GM12878 (cell line): ENCODE results near the gene ESR2. TPM values are rescaled to one million over a fixed set of nuclear protein-coding genes. Genes with fewer than 3 reads are reported as not detected.

Source experiments
- ATAC-seq: fragments of 200-7000 bp; cut with Tn5 transposase; 3 replicates; pipeline ENCODE4 v1.9.1; 2020; ENCODE audit warnings: mild to moderate bottlenecking, moderate library complexity
- BruUV-seq: library from RNA; stranded (reverse); fragments of 400-500 nt; replicated peaks from 2 replicates; lab custom pipeline; 2021; lab: Mats Ljungman, UMichigan
- CTCF ChIA-PET: fragments of 300-600 bp; sonication (Branson Sonifier 250); formaldehyde crosslinking; extraction: SDS; loops from one replicate; lab custom pipeline; 2021; ENCODE audit warnings: inconsistent platforms; lab: Yijun Ruan, JAX
- POLR2A ChIA-PET: fragments of 350-600 bp; formaldehyde crosslinking; extraction: SDS; loops from one replicate; lab custom pipeline; 2021; ENCODE audit warnings: inconsistent platforms; lab: Charles Lee
- RAD21 ChIA-PET: fragments of 300-600 bp; sonication (Branson Sonifier 250); formaldehyde crosslinking; loops from one replicate; lab custom pipeline; 2023; ENCODE audit warnings: antibody characterized with exemption; ENCODE audit not compliant: unreplicated experiment; lab: Charles Lee
- SMC1A ChIA-PET: fragments of 300-600 bp; sonication (Branson Sonifier 250); formaldehyde crosslinking; loops from one replicate; lab custom pipeline; 2023; ENCODE audit not compliant: unreplicated experiment, uncharacterized antibody; lab: Charles Lee
- DNase-seq: peaks from one replicate; pipeline ENCODE4 v3.0.0-alpha.2; 2011; ENCODE audit warnings: low read depth, low spot score
- FAIRE-seq: peaks from 3 replicates; lab custom pipeline; 2011; peaks lifted over from hg19 to GRCh38; lab: Jason Lieb, UNC
- H2AFZ ChIP-seq: 2 replicates; pipeline ENCODE4 v1.6.0; 2011; ENCODE audit warnings: low read depth, low read length, control low read depth; ENCODE audit not compliant: control insufficient read depth
- H3K27ac ChIP-seq: 2 replicates; pipeline ENCODE4 v1.5.1; 2011; ENCODE audit warnings: control low read depth; ENCODE audit not compliant: control insufficient read depth, insufficient read depth
- H3K27me3 ChIP-seq, 2 experiments: replicated peaks in 1 of 2; 2 replicates each; pipeline versions ENCODE4 v1.6.0 to v1.6.1; 2011; ENCODE audit warnings: low read length in 1 of 2; ENCODE audit not compliant: control insufficient read depth in 2 of 2, insufficient read depth in 2 of 2
- H3K36me3 ChIP-seq, 2 experiments: 2 replicates each; pipeline ENCODE4 v1.5.1; 2011; ENCODE audit warnings: low read length in 1 of 2; ENCODE audit not compliant: control insufficient read depth in 2 of 2, insufficient read depth in 2 of 2
- H3K4me1 ChIP-seq: 2 replicates; pipeline ENCODE4 v1.6.1; 2011; ENCODE audit warnings: mild to moderate bottlenecking, low read length, moderate library complexity, mixed read lengths; ENCODE audit not compliant: control insufficient read depth, insufficient read depth
- H3K4me2 ChIP-seq: 2 replicates; pipeline ENCODE4 v1.6.0; 2011; ENCODE audit warnings: control low read depth; ENCODE audit not compliant: control insufficient read depth, insufficient read depth
- H3K4me3 ChIP-seq: fragments of 200-600 bp; sonication (generic); 2 replicates; pipeline ENCODE4 v1.5.1; 2016
- H3K79me2 ChIP-seq: 2 replicates; pipeline ENCODE4 v1.6.0; 2011; ENCODE audit warnings: low read length; ENCODE audit not compliant: control insufficient read depth, insufficient read depth
- H3K9ac ChIP-seq: 2 replicates; pipeline ENCODE4 v1.8.0; 2011; ENCODE audit warnings: low read length, control low read depth, mixed read lengths; ENCODE audit not compliant: control insufficient read depth, insufficient read depth
- H3K9me3 ChIP-seq: replicated peaks from 3 replicates; pipeline ENCODE4 v1.5.1; 2011; ENCODE audit warnings: mild to moderate bottlenecking, low read length; ENCODE audit not compliant: control insufficient read depth, insufficient read depth
- H4K20me1 ChIP-seq: 2 replicates; pipeline ENCODE4 v1.6.0; 2011; ENCODE audit not compliant: control insufficient read depth, insufficient read depth
- BCL11A ChIP-seq: IDR thresholded peaks from 2 replicates; pipeline ENCODE4 v1.6.1; 2011; ENCODE audit warnings: low read depth, low read length
- CBX3 ChIP-seq: fragments of 200-600 bp; sonication (generic); IDR thresholded peaks from 2 replicates; pipeline ENCODE4 v1.6.1; 2016; ENCODE audit warnings: low read depth, borderline replicate concordance
- FOXK2 ChIP-seq: fragments of 450-650 bp; IDR thresholded peaks from 2 replicates; pipeline ENCODE4 v1.6.1; 2017; ENCODE audit warnings: mild to moderate bottlenecking, moderate library complexity
- KAT2A ChIP-seq: conservative IDR thresholded peaks from 2 replicates; pipeline ENCODE4 v1.6.1; 2011; ENCODE audit warnings: low read depth, low read length; ENCODE audit not compliant: control insufficient read depth
- SUPT20H ChIP-seq: IDR thresholded peaks from 2 replicates; pipeline ENCODE4 v1.6.1; 2011; ENCODE audit warnings: low read depth, mild to moderate bottlenecking, low read length, moderate library complexity, borderline replicate concordance; ENCODE audit not compliant: control insufficient read depth
- TAF1 ChIP-seq: IDR thresholded peaks from 2 replicates; pipeline ENCODE4 v1.6.1; 2011; ENCODE audit warnings: mild to moderate bottlenecking, low read depth, low read length, borderline replicate concordance
- TCF7 ChIP-seq: IDR thresholded peaks from 2 replicates; pipeline ENCODE4 v1.6.1; 2014; ENCODE audit warnings: antibody characterized with exemption, borderline replicate concordance
- USF2 ChIP-seq: IDR thresholded peaks from 2 replicates; pipeline ENCODE4 v1.6.1; 2011; ENCODE audit warnings: low read depth, low read length, improper control_type of control experiment, borderline replicate concordance
- ZNF687 ChIP-seq: fragments of 450-650 bp; IDR thresholded peaks from 2 replicates; pipeline ENCODE4 v1.6.1; 2017; ENCODE audit warnings: mild to moderate bottlenecking, moderate library complexity
- ZZZ3 ChIP-seq: IDR thresholded peaks from 2 replicates; pipeline ENCODE4 v1.6.1; 2011; ENCODE audit warnings: low read depth; ENCODE audit not compliant: control insufficient read depth, insufficient read length
- WGBS: methylation state at CpG from one replicate; pipeline ENCODE4 v1.1.6; 2016; ENCODE audit warnings: low lambda C conversion rate; ENCODE audit not compliant: insufficient replicate concordance, insufficient coverage; ENCODE audit errors: missing lambda C conversion rate; 5-methylcytosine and 5-hydroxymethylcytosine counted together
- in situ Hi-C: fragments of 300-500 bp; cut with MboI; formaldehyde crosslinking; loops from 9 replicates; pipeline ENCODE4 v1.14.3; 2018; ENCODE audit warnings: mixed read lengths
- intact Hi-C: fragments of 100-400 bp; cut with micrococcal nuclease; formaldehyde crosslinking; loops from one replicate; pipeline ENCODE4 v1.14.2; 2022; ENCODE audit not compliant: unreplicated experiment
- polyA plus RNA-seq, 11 experiments: library from polyadenylated mRNA; depleted of rRNA in 4 of 11; unstranded in 6 of 11; stranded (reverse) in 5 of 11; fragments of >200 nt; fragmentation: Nextera tagmentation in 4 of 11; fragmentation: Illumina TruSeq in 1 of 11; extraction: Ambion mirVana in 4 of 11; extraction: Trizol in 1 of 11; gene quantifications; 1 replicate in 1 of 11; 2 replicates in 10 of 11; pipeline versions ENCODE4 v1.2.1 to v1.2.3, GENCODE V29; 2011 to 2016; ENCODE audit warnings: inconsistent platforms in 2 of 11, missing spikeins in 2 of 11, low read depth in 1 of 11
- total RNA-seq, 4 experiments: library from RNA; depleted of rRNA in 3 of 4; stranded (reverse); fragments of >200 nt in 3 of 4; fragmentation: Illumina TruSeq in 1 of 4; extraction: Trizol in 1 of 4; gene quantifications; 2 replicates each; pipeline versions ENCODE4 v1.2.1 to v1.2.3, GENCODE V29; 2013 to 2021
- TF ChIP-seq, protein P1 (sequence below): fragments of 150-350 bp; IDR thresholded peaks from 2 replicates; pipeline ENCODE4 v1.6.1; 2014; ENCODE audit warnings: mild to moderate bottlenecking, low read depth, low read length

ESR2 gene
- total and polyA plus RNA-seq, 10 of the 15 experiments (the other 5 are each of a cell fraction or from before 2014, with no cell fraction given) = 0.29 to 2.6 (median 0.81) TPM

- TF ChIP-seq USF2 = no peak
- TF ChIP-seq TAF1 = no peak
- no peak for TF ChIP-seq KAT2A
- no peak for TF ChIP-seq ZZZ3
- TF ChIP-seq FOXK2 = no peak
- no peak for TF ChIP-seq ZNF687
- no peak for TF ChIP-seq BCL11A
- no peak for TF ChIP-seq CBX3
- TF ChIP-seq SUPT20H = no peak
- TF ChIP-seq, protein P1, sequence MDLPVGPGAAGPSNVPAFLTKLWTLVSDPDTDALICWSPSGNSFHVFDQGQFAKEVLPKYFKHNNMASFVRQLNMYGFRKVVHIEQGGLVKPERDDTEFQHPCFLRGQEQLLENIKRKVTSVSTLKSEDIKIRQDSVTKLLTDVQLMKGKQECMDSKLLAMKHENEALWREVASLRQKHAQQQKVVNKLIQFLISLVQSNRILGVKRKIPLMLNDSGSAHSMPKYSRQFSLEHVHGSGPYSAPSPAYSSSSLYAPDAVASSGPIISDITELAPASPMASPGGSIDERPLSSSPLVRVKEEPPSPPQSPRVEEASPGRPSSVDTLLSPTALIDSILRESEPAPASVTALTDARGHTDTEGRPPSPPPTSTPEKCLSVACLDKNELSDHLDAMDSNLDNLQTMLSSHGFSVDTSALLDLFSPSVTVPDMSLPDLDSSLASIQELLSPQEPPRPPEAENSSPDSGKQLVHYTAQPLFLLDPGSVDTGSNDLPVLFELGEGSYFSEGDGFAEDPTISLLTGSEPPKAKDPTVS = no peak
- TF ChIP-seq TCF7 = no peak
- H3K9ac ChIP-seq = no peak overlapping the region
- in situ Hi-C loops (no loop called here), intact Hi-C loops (no loop called here)
- ChIA-PET RAD21 (no interaction called here), POLR2A (no interaction called here), SMC1A (no interaction called here), CTCF (no interaction called here)
- no peak overlapping the region for H3K4me3 ChIP-seq
- 50% methylated on average over 2 of the region's 2 CpGs for WGBS
- DNase-seq = no peak
- ATAC-seq = no peak
- no TSS peak for BruUV-seq
- H3K36me3 ChIP-seq = no peaks in the 10 kb centered on the region
- H3K4me1 ChIP-seq = no peaks in the 10 kb centered on the region
- no peaks in the 10 kb centered on the region for H4K20me1 ChIP-seq
- no peaks in the 10 kb centered on the region; the same call in 1 of the 3 replicates for H3K9me3 ChIP-seq
- no peak for FAIRE-seq
- H3K27me3 ChIP-seq = no peaks in the 10 kb centered on the region
- no peak overlapping the region for H3K4me2 ChIP-seq
- H3K79me2 ChIP-seq = no peaks in the 10 kb centered on the region
- no peak overlapping the region for H3K27ac ChIP-seq
- no peak overlapping the region for H2AFZ ChIP-seq
Measured at GRCh38 chr14:64326502-64326901, 32.3 kb upstream of the ESR2 start.
